ENCODE measurements around the gene ZNF740.

GRCh38 chr12:53205747-53206419 is 25.4 kb downstream of the ZNF740 start:
- TF ChIP-seq RAD21 (conservative IDR thresholded peaks at IDR 0.05): no peak
- TF ChIP-seq, protein P1, sequence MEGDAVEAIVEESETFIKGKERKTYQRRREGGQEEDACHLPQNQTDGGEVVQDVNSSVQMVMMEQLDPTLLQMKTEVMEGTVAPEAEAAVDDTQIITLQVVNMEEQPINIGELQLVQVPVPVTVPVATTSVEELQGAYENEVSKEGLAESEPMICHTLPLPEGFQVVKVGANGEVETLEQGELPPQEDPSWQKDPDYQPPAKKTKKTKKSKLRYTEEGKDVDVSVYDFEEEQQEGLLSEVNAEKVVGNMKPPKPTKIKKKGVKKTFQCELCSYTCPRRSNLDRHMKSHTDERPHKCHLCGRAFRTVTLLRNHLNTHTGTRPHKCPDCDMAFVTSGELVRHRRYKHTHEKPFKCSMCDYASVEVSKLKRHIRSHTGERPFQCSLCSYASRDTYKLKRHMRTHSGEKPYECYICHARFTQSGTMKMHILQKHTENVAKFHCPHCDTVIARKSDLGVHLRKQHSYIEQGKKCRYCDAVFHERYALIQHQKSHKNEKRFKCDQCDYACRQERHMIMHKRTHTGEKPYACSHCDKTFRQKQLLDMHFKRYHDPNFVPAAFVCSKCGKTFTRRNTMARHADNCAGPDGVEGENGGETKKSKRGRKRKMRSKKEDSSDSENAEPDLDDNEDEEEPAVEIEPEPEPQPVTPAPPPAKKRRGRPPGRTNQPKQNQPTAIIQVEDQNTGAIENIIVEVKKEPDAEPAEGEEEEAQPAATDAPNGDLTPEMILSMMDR (IDR thresholded peaks at IDR 0.05; ENCODE audit: poor library complexity, severe bottlenecking): no peak
- no peak for TF ChIP-seq POLR2AphosphoS5 (IDR thresholded peaks at IDR 0.05)
- TF ChIP-seq EZH2 (IDR thresholded peaks at IDR 0.05; ENCODE audit: borderline replicate concordance, insufficient read depth, low read length, poor library complexity, severe bottlenecking): no peak
- no peak for TF ChIP-seq EP300 (conservative IDR thresholded peaks at IDR 0.05; ENCODE audit: poor library complexity, severe bottlenecking)
- TF ChIP-seq MXI1 (conservative IDR thresholded peaks at IDR 0.05; ENCODE audit: poor library complexity, severe bottlenecking): no peak
- TF ChIP-seq TAF1 (IDR thresholded peaks at IDR 0.05; ENCODE audit: low read depth): no peak
- no peak for TF ChIP-seq SMC3 (conservative IDR thresholded peaks at IDR 0.05; ENCODE audit: poor library complexity)
- no peak for TF ChIP-seq REST (IDR thresholded peaks at IDR 0.05; ENCODE audit: borderline replicate concordance)

Data from neural cell (in vitro differentiated cells).